Chondrocyte (in vitro differentiated cells): ENCODE measurements around the gene DENND5A. TPM values are rescaled to one million over a fixed set of nuclear protein-coding genes. Genes with fewer than 3 reads are reported as not detected.

Experiments used
- DNase-seq: peaks from one replicate; pipeline ENCODE4 v3.0.0; 2021; ENCODE audit warnings: mixed read lengths, low spot score
- H3K27ac Mint-ChIP-seq: one replicate; pipeline ENCODE4 v1.8.0; 2021; ENCODE audit warnings: mild to moderate bottlenecking, moderate library complexity, mixed read lengths; ENCODE audit not compliant: unreplicated experiment
- H3K27me3 Mint-ChIP-seq: 2 replicates; pipeline ENCODE4 v1.8.0; 2021; ENCODE audit warnings: low read depth, mixed read lengths
- H3K36me3 Mint-ChIP-seq: 2 replicates; pipeline ENCODE4 v1.8.0; 2021; ENCODE audit warnings: low read depth, mixed read lengths
- H3K4me1 Mint-ChIP-seq: 2 replicates; pipeline ENCODE4 v1.8.0; 2021; ENCODE audit warnings: low read depth, mild to moderate bottlenecking, mixed read lengths
- H3K4me3 Mint-ChIP-seq: one replicate; pipeline ENCODE4 v1.8.0; 2021; ENCODE audit warnings: mild to moderate bottlenecking, moderate library complexity, mixed read lengths; ENCODE audit not compliant: unreplicated experiment
- H3K9me3 Mint-ChIP-seq: 2 replicates; pipeline ENCODE4 v1.8.0; 2021; ENCODE audit warnings: low read depth, mixed read lengths
- CTCF ChIP-seq: fragments of 200-600 bp; sonication (generic); IDR thresholded peaks from 2 replicates; pipeline ENCODE4 v1.5.0; 2021; ENCODE audit warnings: antibody characterized with exemption, mild to moderate bottlenecking, moderate library complexity
- total RNA-seq: library from RNA; stranded (reverse); gene quantifications from 3 replicates; pipeline ENCODE4 v1.2.1, GENCODE V29; 2021

Gene DENND5A
- total RNA-seq, 1 donor from 2014 or later, result 111 TPM

- Mint-ChIP-seq H3K36me3 (peaks cover 26% of the 10 kb centered on the region), H3K27ac (no peak overlapping the region)
Observed at GRCh38 chr11:9178716-9179115, 86.4 kb downstream of the DENND5A start.

GRCh38 chr11:9177438-9178091 lies 87.6 kb downstream of the DENND5A start:
- Mint-ChIP-seq H3K4me1 (peaks cover 8% of the 10 kb centered on the region), H3K36me3 (peaks cover 26% of the 10 kb centered on the region), H3K27me3 (no peaks in the 10 kb centered on the region), H3K4me3 (no peak overlapping the region), H3K27ac (no peak overlapping the region), H3K9me3 (no peaks in the 10 kb centered on the region)
- DNase-seq, result no peak
- no peak for TF ChIP-seq CTCF

More at GRCh38 chr11:9178716-9179115, 86.4 kb downstream of the DENND5A start:
- Mint-ChIP-seq H3K4me1 (peaks cover 8% of the 10 kb centered on the region), H3K9me3 (no peaks in the 10 kb centered on the region), H3K4me3 (no peak overlapping the region), H3K27me3 (no peaks in the 10 kb centered on the region)
- DNase-seq, result no peak
- TF ChIP-seq CTCF, result no peak

- Mint-ChIP-seq H3K36me3 (peaks cover 30% of the 10 kb centered on the region), H3K4me1 (peaks cover 8% of the 10 kb centered on the region), H3K4me3 (no peak overlapping the region), H3K9me3 (no peaks in the 10 kb centered on the region), H3K27me3 (no peaks in the 10 kb centered on the region), H3K27ac (no peak overlapping the region)
- no peak for TF ChIP-seq CTCF
- DNase-seq, result no peak
Observed at GRCh38 chr11:9176550-9176949, 88.6 kb downstream of the DENND5A start.

GRCh38 chr11:9176136-9176535 lies 89.0 kb downstream of the DENND5A start:
- no peak for DNase-seq
- Mint-ChIP-seq H3K36me3 (peaks cover 30% of the 10 kb centered on the region), H3K4me1 (peaks cover 7% of the 10 kb centered on the region), H3K27me3 (no peaks in the 10 kb centered on the region), H3K9me3 (no peaks in the 10 kb centered on the region), H3K4me3 (no peak overlapping the region), H3K27ac (no peak overlapping the region)
- no peak for TF ChIP-seq CTCF

- H3K36me3 Mint-ChIP-seq, result peaks cover 23% of the 10 kb centered on the region
- H3K4me3 Mint-ChIP-seq, result no peak overlapping the region
- no peak for TF ChIP-seq CTCF
- H3K27ac Mint-ChIP-seq, result no peak overlapping the region
- H3K9me3 Mint-ChIP-seq, result no peaks in the 10 kb centered on the region
- H3K27me3 Mint-ChIP-seq, result no peaks in the 10 kb centered on the region
- H3K4me1 Mint-ChIP-seq, result no peaks in the 10 kb centered on the region
- no peak for DNase-seq
Observed at GRCh38 chr11:9172389-9172788, 92.8 kb downstream of the DENND5A start.
